Stimulated activated naive B cell treated with anti-CD40 and anti-IgM and Interleukin-4, amounts not matched to agents 10 μg/mL and 1 μg/mL and 100 μg/mL, for 72 hours (primary cell): ENCODE data around the gene BAHCC1.
"Not testable (repeated sequence)": the region's sequence is repeated elsewhere in the genome, so short reads cannot be mapped to it uniquely, and the experiment has no call there.

ENCODE experiments used
- ATAC-seq, 2 donors: fragments of 150-1000 bp; cut with Tn5 transposase; replicated peaks; 2 replicates each; pipeline ENCODE4 v1.10.0; 2021; ENCODE audit warnings: moderate library complexity in 1 of 2
- DNase-seq: peaks from one replicate; pipeline ENCODE4 v3.0.0; 2021
- H3K27ac Mint-ChIP-seq: one replicate; pipeline ENCODE4 v1.8.0; 2022; ENCODE audit warnings: mild to moderate bottlenecking, mixed read lengths
- H3K27me3 Mint-ChIP-seq, 2 donors: one replicate each; pipeline ENCODE4 v1.8.0; 2022; ENCODE audit warnings: mixed read lengths in 2 of 2
- H3K36me3 Mint-ChIP-seq, 2 donors: one replicate each; pipeline ENCODE4 v1.8.0; 2022; ENCODE audit warnings: mixed read lengths in 2 of 2, mild to moderate bottlenecking in 1 of 2
- H3K4me1 Mint-ChIP-seq, 2 donors: one replicate each; pipeline ENCODE4 v1.8.0; 2022; ENCODE audit warnings: mixed read lengths in 2 of 2, mild to moderate bottlenecking in 1 of 2
- H3K4me3 Mint-ChIP-seq, 2 donors: one replicate each; pipeline ENCODE4 v1.8.0; 2022; ENCODE audit warnings: mild to moderate bottlenecking in 2 of 2, mixed read lengths in 2 of 2, moderate library complexity in 1 of 2
- H3K9me3 Mint-ChIP-seq, 2 donors: one replicate each; pipeline ENCODE4 v1.8.0; 2022; ENCODE audit warnings: mixed read lengths in 2 of 2, mild to moderate bottlenecking in 1 of 2

BAHCC1 gene

DNA sequence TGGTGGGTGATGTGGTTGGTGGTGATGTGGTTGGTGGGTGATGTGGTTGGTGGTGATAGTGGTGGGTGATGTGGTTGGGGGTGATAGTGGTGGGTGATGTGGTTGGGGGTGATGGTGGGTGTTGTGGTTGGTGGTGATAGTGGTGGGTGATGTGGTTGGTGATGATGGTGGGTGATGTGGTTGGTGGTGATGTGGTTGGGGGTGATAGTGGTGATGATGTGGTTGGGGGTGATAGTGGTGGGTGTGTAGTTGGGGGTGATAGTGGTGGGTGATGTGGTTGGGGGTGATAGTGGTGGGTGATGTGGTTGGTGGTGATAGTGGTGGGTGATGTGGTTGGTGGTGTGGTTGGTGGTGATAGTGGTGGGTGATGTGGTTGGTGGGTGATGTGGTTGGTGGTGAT, 29.8 kb downstream of the BAHCC1 start:
- H3K27ac Mint-ChIP-seq, ATAC-seq, DNase-seq, H3K36me3 Mint-ChIP-seq, H3K9me3 Mint-ChIP-seq, H3K4me3 Mint-ChIP-seq: not testable (repeated sequence)
- Mint-ChIP-seq H3K27me3 (peaks cover 8 to 25% of the 10 kb centered on the region in 2 donors), H3K4me1 (peaks cover under 1 to 13% of the 10 kb centered on the region in 2 donors)

DNA sequence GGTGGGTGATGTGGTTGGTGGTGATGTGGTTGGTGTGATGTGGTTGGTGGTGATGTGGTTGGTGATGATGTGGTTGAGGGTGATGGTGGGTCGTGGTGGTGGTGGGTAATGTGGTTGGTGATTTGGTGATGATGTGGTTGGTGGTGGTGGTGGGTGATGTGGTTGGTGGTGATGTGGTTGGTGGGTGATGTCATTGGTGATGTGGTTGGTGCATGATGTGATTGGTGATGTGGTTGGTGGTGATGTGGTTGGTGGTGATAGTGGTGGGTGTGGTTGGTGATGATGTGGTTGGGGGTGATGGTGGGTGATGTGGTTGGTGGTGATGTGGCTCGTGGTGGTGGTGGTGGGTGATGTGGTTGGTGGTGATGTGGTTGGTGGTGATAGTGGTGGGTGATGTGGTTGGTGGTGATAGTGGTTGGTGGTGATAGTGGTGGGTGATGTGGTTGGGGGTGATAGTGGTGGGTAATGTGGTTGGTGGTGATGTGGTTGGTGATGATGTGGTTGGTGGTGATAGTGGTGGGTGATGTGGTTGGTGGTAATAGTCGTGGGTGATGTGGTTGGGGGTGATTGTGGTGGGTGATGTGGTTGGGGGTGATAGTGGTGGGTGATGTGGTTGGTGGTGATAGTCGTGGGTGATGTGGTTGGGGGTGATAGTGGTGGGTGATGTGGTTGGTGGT, 30.6 kb downstream of the BAHCC1 start:
- peaks cover 13 to 24% of the 10 kb centered on the region in 2 donors for H3K27me3 Mint-ChIP-seq
- not testable (repeated sequence) for DNase-seq, H3K4me3 Mint-ChIP-seq, H3K27ac Mint-ChIP-seq, ATAC-seq, H3K9me3 Mint-ChIP-seq, H3K36me3 Mint-ChIP-seq
- H3K4me1 Mint-ChIP-seq, result peaks cover 7 to 17% of the 10 kb centered on the region in 2 donors

DNA sequence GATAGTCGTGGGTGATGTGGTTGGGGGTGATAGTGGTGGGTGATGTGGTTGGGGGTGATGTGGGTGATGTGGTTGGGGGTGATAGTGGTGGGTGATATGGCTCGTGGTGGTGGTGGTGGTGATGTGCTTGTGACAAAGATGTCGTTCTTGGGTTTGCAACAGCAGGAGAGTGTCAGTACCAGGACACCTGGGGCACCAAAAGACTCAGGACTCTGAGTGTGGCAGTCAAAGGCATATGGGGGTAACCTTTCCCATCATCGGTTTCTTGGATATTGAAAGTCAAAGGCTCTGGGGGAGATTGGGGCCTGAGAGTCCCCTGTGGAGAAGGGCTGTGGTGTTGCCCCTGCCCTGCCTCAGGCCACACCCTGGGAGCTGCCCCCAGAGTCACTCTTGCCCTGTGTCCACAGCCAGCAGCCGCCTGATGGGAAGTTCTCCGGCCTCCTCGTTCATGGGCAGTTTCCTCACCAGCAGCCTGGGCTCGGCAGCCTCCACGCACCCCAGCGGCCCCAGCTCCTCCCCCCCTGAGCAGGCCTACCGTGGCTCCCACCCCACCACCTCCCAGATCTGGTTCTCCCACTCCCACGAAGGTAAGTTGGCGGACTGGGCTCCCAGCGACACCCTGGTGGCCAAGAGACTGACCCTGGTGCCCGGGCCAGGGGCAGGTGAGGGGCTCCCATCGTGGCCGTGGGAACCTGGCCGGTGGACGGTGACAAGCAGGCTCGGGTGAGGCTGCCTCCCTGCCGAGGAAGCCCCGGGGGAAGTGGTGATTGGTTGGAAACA, 31.3 kb downstream of the BAHCC1 start:
- H3K4me3 Mint-ChIP-seq, result no peak overlapping the region
- H3K27me3 Mint-ChIP-seq, result peaks cover 18 to 29% of the 10 kb centered on the region in 2 donors
- H3K27ac Mint-ChIP-seq, result no peak overlapping the region
- ATAC-seq (no peak), DNase-seq (no peak)
- no peaks in the 10 kb centered on the region for H3K36me3 Mint-ChIP-seq
- H3K9me3 Mint-ChIP-seq, result no peaks in the 10 kb centered on the region
- peaks cover 7 to 17% of the 10 kb centered on the region in 2 donors for H3K4me1 Mint-ChIP-seq

DNA sequence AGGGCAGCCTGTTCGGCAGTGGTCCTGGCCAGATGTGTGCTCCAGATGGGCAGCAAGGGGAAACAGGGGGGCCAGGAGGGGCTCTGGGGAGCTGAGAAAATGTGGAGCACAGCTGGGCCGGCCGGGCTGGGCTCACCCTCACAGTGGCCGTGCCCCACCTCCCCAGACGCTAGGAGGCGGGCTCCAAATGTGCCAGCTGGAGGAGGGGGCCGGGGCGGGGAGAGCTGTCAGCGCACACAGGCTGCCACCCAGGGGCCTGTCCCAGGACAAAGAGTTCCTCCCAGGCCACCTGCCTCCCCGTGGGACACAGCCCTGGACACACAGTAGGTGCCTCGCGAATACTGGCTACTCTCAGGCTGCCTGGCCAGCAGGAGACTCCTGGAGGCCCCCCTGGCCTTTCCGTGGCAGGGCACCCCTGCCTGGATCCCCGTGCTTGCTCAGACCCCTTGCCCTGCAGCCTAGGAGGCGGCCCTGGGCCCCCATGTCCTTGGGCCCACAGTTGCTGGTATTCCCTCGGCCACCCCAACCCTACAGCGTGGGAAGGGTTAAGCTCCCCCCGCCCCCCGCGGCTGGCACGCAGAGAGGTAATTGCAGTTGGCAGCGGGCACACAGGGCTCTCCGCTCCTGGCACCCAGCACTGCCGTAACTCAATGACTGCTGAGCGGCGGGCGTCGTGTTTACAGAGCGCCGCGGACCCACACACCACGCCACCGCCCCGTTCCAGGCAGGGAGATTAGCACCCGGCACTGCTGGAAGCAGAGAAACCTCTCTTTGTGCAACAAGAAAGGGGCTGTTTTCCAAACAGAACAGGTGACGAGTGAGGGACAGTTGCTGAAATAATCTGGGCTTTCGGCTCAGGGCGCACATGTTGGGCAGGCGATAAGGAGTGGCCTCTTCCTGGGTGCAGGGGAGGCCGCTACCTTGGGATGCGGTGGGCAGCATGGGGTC, 32.2 kb downstream of the BAHCC1 start:
- peaks cover 7 to 17% of the 10 kb centered on the region in 2 donors for H3K4me1 Mint-ChIP-seq
- H3K27ac Mint-ChIP-seq, result peak overlapping the region; percentile 3
- H3K4me3 Mint-ChIP-seq, result peak overlapping the region in 1 of 2 donors; percentile 25
- no peaks in the 10 kb centered on the region for H3K9me3 Mint-ChIP-seq
- no peak for DNase-seq
- peaks cover 25 to 35% of the 10 kb centered on the region in 2 donors for H3K27me3 Mint-ChIP-seq
- peak in 1 of 2 donors; percentile 10 for ATAC-seq
- H3K36me3 Mint-ChIP-seq, result no peaks in the 10 kb centered on the region

DNA sequence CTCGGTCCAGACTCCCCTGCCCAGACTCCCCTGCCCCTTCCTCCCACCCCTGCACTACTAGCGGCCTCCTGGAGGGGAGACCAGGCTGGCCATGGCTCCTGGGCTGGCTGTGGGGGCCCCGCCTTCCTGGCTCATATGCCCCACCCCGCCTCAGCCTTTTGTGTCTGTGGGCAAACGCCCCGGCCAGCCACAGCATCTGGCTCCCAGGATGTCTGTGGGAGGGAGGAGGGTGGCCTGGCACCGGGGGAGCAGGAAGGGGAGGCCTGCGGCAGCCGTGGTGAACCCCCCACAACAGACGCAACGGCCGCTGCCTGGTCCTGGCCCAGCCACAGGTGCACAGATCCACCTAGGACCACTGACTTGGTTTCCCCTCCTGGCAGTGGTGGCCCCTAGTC, 32.9 kb downstream of the BAHCC1 start:
- H3K4me3 Mint-ChIP-seq, result peak overlapping the region in 1 of 2 donors; percentile 25
- peaks cover 25 to 35% of the 10 kb centered on the region in 2 donors for H3K27me3 Mint-ChIP-seq
- H3K9me3 Mint-ChIP-seq, result no peaks in the 10 kb centered on the region
- no peak overlapping the region for H3K27ac Mint-ChIP-seq
- no peak for DNase-seq
- H3K4me1 Mint-ChIP-seq, result peaks cover 7 to 17% of the 10 kb centered on the region in 2 donors
- no peaks in the 10 kb centered on the region for H3K36me3 Mint-ChIP-seq
- ATAC-seq, result peak; percentile 41 to 47

DNA sequence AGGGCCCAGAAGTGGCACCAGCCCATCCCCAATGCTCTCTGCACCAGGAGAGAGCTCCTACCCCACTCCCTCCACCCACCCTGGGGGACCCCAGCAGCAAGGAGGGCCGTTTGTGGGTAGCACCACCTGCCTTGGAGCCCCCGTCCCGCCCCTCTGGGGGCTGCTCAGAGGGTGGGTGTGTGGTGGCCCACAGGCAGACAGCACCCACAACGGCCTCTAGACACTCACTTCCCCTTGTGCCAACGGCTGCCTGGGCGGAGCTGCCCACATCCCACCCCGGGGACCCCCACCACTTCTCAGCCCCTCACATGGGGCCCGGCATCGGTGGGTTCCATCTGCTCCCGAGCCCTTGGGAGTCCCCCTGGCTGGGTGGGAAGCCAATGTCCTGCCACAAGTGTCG, 33.3 kb downstream of the BAHCC1 start:
- Mint-ChIP-seq H3K9me3 (no peaks in the 10 kb centered on the region), H3K4me1 (peaks cover 7 to 17% of the 10 kb centered on the region in 2 donors), H3K36me3 (no peaks in the 10 kb centered on the region), H3K4me3 (peak overlapping the region; percentile 17 to 25), H3K27ac (no peak overlapping the region), H3K27me3 (peaks cover 25 to 35% of the 10 kb centered on the region in 2 donors)
- peak; percentile 24 to 28 for ATAC-seq
- DNase-seq, result no peak

DNA sequence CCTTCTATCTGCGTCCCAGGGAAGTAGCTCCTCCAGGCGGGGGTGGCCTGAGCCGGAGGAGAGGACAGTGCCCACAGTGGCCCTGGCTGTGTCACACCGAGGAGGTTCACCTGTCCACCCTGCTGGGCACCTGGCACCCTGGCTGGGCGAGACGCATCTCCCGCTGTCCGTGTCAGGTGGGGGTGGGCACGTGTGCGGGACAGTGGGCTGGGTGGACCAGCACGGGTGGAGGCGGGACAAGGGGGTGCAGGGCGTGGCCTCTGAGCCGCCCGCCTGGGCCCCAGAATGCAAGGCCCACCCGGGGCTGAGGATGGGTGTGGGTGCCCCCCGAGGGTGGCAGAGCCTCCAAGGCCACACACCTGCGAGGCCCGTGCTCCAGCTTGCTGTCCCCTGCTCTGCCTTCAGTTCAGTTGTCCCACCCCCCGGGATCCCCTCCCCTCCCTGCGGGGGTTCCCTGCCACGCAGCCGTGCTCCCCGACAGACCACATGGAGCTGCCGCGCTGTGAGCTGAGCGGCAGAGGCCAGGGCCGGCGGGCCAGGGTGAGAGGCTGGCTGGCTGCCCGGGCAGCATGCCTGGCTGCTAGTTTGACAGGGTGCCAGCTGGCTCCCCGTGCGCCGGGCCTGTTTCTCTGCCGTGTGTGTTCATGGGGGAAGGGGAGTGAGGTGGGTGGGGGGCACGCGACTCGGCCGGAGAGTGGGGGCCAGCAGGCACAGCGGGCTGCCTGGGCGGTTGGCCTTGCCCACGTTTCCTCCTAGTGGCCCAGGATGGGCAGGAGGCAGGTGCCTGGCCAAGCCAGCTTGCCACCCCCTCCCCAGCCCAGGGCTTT, 33.9 kb downstream of the BAHCC1 start:
- peak overlapping the region; percentile 17 to 28 for H3K4me3 Mint-ChIP-seq
- ATAC-seq, result peak; percentile 27 to 51

DNA sequence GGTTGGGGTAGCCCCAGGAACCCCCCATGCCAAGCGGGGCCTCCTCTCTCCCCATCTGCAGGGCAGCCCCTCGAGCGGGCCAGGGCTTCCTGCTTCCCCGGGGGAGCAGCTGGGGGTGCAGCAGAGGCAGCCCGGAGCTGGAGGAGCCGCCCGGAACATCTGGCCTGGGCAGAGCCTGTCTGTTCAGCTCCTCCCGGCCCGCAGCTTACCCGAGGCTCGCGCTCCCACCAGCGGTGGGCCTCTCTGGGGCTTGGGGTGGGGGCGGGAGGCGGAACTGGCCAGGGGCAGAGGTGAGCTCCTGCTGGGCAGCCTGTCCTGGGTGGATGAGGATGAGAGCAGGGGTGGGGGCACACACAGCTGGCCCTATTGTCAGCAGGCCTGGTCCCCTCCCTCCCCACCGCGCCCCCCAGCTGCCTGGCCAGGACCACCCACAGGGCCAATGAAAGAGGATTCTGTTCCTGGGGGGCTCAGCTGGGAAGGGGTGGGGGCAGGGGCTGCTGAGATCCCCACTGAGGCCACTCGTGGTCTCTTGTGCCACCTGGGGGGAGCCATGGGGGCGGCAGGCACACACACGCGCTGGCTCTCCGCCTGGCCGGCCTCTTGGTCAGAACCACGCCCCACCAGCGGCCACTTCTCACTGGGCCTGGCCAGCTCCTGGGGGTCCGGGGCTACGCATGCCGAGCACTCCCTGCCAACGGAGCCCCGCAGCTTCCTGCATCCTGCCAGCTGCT, 34.7 kb downstream of the BAHCC1 start:
- H3K4me1 Mint-ChIP-seq, result peaks cover 7 to 17% of the 10 kb centered on the region in 2 donors
- no peak overlapping the region for H3K4me3 Mint-ChIP-seq
- ATAC-seq (peak in 1 of 2 donors; percentile 8), DNase-seq (no peak)
- no peaks in the 10 kb centered on the region for H3K36me3 Mint-ChIP-seq
- H3K9me3 Mint-ChIP-seq, result no peaks in the 10 kb centered on the region
- no peak overlapping the region for H3K27ac Mint-ChIP-seq
- H3K27me3 Mint-ChIP-seq, result peaks cover 25 to 39% of the 10 kb centered on the region in 2 donors

More for the DNA sequence above, 33.9 kb downstream of the BAHCC1 start:
- Mint-ChIP-seq H3K27me3 (peaks cover 25 to 39% of the 10 kb centered on the region in 2 donors), H3K4me1 (peaks cover 7 to 17% of the 10 kb centered on the region in 2 donors), H3K27ac (no peak overlapping the region), H3K9me3 (no peaks in the 10 kb centered on the region), H3K36me3 (no peaks in the 10 kb centered on the region)
- DNase-seq, result no peak

DNA sequence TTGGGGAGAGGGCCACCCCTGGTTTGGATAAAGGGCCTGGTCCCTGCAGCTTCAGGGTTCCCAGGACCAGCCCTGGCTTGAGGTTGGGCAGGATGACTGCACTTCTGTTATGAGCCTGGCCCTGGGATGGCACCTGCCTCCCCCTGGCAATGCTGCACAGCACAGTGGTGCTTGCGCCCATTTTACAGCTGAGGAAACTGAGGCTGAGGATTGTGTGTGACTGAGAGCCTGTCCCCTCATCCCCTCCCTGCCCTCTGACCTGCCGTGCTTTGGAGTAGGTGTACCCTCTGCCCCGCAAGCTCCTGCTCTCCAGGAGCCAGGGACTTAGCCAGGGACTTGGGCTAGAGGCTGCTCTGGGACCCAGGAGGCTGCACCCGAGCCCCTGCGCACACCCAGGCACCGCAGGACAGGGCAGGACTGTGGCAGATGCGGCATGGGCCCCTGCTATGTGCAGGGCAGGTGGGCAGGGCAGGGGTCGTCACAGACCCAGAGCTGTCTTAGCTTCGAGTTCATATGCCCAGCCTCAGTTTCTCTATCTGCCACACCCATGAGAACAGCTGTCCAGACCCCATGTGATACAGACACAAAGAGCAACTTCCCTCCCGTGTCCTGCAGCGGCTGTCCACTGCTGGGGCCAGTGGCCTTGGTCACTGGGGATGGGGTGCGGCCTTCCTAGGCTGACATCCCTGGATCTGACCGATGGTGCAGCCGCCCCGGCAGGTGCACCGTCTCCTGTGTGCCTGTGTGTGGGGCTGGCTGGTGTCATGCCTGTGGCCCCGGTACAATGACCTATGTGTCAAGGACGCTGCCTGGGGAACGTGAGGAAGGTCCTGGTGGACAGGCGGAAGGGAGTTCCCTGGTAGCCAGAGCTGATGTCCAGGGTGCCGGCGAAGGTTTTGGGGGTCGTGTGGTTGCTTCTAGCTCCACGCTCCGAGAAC, 36.6 kb downstream of the BAHCC1 start:
- no peak for ATAC-seq
- no peak for DNase-seq
- Mint-ChIP-seq H3K27ac (no peak overlapping the region), H3K27me3 (peaks cover 24 to 47% of the 10 kb centered on the region in 2 donors), H3K36me3 (no peaks in the 10 kb centered on the region), H3K9me3 (no peaks in the 10 kb centered on the region), H3K4me1 (peaks cover 7 to 17% of the 10 kb centered on the region in 2 donors), H3K4me3 (no peak overlapping the region)

DNA sequence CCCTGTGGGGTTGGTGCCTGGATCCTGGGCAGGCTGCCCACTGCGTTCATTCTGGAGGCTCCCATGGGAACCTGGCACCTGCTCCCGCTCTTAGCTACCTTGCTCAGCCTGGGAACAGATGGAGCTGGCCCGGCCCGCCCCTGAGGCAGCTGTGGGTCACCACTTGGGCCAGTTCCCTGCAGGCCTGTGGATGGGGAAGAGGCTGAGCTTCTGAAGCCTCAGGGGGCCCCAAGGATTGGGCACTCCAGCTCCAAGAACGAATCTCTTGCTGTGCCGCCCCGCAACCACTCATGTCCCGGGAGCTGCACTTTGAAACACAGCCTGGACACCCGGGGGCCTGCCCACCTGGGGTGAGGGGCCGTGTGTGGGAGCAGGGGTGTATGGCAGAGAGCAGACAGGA, 37.7 kb downstream of the BAHCC1 start:
- Mint-ChIP-seq H3K36me3 (no peaks in the 10 kb centered on the region), H3K4me1 (peaks cover 7 to 11% of the 10 kb centered on the region in 2 donors), H3K27me3 (peaks cover 22 to 48% of the 10 kb centered on the region in 2 donors), H3K4me3 (no peak overlapping the region), H3K9me3 (no peaks in the 10 kb centered on the region), H3K27ac (no peak overlapping the region)
- ATAC-seq (no peak), DNase-seq (no peak)

DNA sequence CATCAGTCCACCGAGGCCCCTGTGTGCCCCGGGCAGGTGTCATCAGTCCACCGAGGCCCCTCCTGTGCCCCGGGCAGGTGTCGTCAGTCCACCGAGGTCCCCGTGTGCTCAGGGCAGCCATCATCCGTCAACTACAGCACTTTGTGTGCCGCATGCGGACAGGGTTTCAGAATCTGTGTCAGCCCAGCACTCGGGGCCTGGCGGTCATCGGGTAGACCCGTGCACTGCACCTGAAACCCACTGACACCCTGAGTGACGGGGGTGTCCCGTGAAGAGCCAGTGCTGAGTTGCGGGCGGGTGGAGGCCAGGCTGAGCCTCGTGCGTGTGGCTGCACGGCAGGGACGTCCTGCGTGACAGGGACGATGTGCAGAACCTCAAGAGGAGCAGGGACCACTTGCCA, 38.4 kb downstream of the BAHCC1 start:
- Mint-ChIP-seq H3K36me3 (no peaks in the 10 kb centered on the region), H3K4me3 (no peak overlapping the region), H3K27me3 (peaks cover 25 to 48% of the 10 kb centered on the region in 2 donors), H3K9me3 (no peaks in the 10 kb centered on the region), H3K27ac (no peak overlapping the region), H3K4me1 (peaks cover 7 to 11% of the 10 kb centered on the region in 2 donors)
- no peak for DNase-seq
- ATAC-seq, result no peak

DNA sequence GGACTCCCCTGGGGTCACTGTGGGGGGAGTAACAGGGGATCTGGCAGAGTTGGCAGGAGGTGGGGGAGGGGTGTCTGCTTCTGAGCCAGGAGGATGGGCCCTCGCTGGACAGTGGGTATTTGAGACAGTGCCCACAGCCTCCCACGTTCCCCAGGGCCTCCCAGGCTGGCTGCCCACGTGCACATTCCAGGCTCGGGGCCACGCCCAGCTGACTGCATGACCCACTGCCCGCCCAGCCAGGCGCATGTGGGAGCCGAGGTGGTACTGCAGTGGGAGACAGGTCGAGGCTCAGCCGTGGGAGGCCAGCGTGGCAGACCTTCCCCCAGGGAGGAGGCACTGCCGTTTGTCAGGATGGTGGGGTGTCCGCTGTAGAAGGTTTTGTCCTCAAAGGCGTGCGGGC, 38.8 kb downstream of the BAHCC1 start:
- Mint-ChIP-seq H3K9me3 (no peaks in the 10 kb centered on the region), H3K4me3 (no peak overlapping the region), H3K4me1 (peaks cover 8 to 10% of the 10 kb centered on the region in 2 donors), H3K27me3 (peaks cover 23 to 46% of the 10 kb centered on the region in 2 donors), H3K27ac (no peak overlapping the region), H3K36me3 (no peaks in the 10 kb centered on the region)
- ATAC-seq (no peak), DNase-seq (no peak)
